ENCODE measurements around the gene ZNF483. TPM values are rescaled to one million over a fixed set of nuclear protein-coding genes. Genes with fewer than 3 reads are reported as not detected.

ZNF483 gene
- total and polyA plus RNA-seq, 4 donors, result 0.03 to 2.5 (median 0.65) TPM

DNA sequence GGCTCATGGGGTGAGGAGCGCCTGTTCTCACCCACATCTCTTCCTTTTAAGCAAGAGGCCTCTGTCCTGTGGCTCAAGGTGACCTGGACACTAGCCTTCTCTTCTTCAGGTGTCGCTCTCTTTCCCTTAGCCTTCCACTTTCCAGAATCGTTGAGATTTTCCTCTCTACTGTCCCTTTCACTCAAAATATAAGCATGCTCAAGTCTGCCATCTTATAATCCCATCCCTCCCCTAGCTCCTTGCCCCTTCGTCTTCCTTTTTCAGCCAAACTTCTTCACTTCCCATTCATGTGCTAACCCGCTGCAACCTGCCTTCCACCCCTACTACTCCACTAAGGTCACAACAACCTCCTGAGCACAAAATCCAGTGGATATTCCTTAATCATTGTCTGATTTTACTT, 61.4 kb downstream of the ZNF483 start:
- WGBS, result 93% methylated on average over 5 of the region's 5 CpGs
- no peak for DNase-seq (ENCODE audit: low spot score)
- Histone ChIP-seq H3K36me3 (ENCODE audit: control insufficient read depth in 4 of 4, insufficient read depth in 3 of 4, low read depth in 1 of 4, low read length in 3 of 4) (peaks cover 3 to 68% (median 50%) of the 10 kb centered on the region in 4 donors), H3K4me1 (ENCODE audit: control insufficient read depth in 4 of 4, insufficient read depth in 4 of 4, low read length in 3 of 4) (peaks cover 0 to 2% (median 0%) of the 10 kb centered on the region in 4 donors), H3K4me3 (ENCODE audit: low read depth in 1 of 3, low read length in 3 of 3) (no peak overlapping the region), H3K27me3 (ENCODE audit: control insufficient read depth in 4 of 4, insufficient read depth in 4 of 4, low read length in 3 of 4) (no peaks in the 10 kb centered on the region), H3K27ac (ENCODE audit: low read depth in 1 of 2, low read length in 2 of 2) (no peak overlapping the region), H3K9me3 (ENCODE audit: control insufficient read depth in 4 of 4, low read length in 3 of 4) (no peaks in the 10 kb centered on the region), H3K9ac (ENCODE audit: low read depth in 1 of 2, low read length in 2 of 2) (no peak overlapping the region)
- TF ChIP-seq TAF1 (conservative IDR thresholded peaks at IDR 0.05) (no peak), SP1 (IDR thresholded peaks at IDR 0.05) (no peak), HNF4G (IDR thresholded peaks at IDR 0.05) (no peak), NR2F2 (IDR thresholded peaks at IDR 0.05) (no peak), EGR1 (IDR thresholded peaks at IDR 0.05; ENCODE audit: low read depth in 2 of 2) (no peak), GABPA (IDR thresholded peaks at IDR 0.05 in 1 of 2, conservative IDR thresholded peaks at IDR 0.05 in 1 of 2) (no peak), YY1 (IDR thresholded peaks at IDR 0.05) (no peak), RAD21 (IDR thresholded peaks at IDR 0.05) (no peak), JUND (IDR thresholded peaks at IDR 0.05) (no peak), FOXA2 (IDR thresholded peaks at IDR 0.05) (no peak), HNF4A (conservative IDR thresholded peaks at IDR 0.05) (no peak), RXRA (IDR thresholded peaks at IDR 0.05) (no peak)
- TF ChIP-seq, protein P1, sequence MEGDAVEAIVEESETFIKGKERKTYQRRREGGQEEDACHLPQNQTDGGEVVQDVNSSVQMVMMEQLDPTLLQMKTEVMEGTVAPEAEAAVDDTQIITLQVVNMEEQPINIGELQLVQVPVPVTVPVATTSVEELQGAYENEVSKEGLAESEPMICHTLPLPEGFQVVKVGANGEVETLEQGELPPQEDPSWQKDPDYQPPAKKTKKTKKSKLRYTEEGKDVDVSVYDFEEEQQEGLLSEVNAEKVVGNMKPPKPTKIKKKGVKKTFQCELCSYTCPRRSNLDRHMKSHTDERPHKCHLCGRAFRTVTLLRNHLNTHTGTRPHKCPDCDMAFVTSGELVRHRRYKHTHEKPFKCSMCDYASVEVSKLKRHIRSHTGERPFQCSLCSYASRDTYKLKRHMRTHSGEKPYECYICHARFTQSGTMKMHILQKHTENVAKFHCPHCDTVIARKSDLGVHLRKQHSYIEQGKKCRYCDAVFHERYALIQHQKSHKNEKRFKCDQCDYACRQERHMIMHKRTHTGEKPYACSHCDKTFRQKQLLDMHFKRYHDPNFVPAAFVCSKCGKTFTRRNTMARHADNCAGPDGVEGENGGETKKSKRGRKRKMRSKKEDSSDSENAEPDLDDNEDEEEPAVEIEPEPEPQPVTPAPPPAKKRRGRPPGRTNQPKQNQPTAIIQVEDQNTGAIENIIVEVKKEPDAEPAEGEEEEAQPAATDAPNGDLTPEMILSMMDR (IDR thresholded peaks at IDR 0.05; ENCODE audit: low read depth, low read length, missing input control), result no peak
- TF ChIP-seq, protein P2, sequence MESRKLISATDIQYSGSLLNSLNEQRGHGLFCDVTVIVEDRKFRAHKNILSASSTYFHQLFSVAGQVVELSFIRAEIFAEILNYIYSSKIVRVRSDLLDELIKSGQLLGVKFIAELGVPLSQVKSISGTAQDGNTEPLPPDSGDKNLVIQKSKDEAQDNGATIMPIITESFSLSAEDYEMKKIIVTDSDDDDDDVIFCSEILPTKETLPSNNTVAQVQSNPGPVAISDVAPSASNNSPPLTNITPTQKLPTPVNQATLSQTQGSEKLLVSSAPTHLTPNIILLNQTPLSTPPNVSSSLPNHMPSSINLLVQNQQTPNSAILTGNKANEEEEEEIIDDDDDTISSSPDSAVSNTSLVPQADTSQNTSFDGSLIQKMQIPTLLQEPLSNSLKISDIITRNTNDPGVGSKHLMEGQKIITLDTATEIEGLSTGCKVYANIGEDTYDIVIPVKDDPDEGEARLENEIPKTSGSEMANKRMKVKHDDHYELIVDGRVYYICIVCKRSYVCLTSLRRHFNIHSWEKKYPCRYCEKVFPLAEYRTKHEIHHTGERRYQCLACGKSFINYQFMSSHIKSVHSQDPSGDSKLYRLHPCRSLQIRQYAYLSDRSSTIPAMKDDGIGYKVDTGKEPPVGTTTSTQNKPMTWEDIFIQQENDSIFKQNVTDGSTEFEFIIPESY (IDR thresholded peaks at IDR 0.05), result no peak
- TF ChIP-seq, protein P3, sequence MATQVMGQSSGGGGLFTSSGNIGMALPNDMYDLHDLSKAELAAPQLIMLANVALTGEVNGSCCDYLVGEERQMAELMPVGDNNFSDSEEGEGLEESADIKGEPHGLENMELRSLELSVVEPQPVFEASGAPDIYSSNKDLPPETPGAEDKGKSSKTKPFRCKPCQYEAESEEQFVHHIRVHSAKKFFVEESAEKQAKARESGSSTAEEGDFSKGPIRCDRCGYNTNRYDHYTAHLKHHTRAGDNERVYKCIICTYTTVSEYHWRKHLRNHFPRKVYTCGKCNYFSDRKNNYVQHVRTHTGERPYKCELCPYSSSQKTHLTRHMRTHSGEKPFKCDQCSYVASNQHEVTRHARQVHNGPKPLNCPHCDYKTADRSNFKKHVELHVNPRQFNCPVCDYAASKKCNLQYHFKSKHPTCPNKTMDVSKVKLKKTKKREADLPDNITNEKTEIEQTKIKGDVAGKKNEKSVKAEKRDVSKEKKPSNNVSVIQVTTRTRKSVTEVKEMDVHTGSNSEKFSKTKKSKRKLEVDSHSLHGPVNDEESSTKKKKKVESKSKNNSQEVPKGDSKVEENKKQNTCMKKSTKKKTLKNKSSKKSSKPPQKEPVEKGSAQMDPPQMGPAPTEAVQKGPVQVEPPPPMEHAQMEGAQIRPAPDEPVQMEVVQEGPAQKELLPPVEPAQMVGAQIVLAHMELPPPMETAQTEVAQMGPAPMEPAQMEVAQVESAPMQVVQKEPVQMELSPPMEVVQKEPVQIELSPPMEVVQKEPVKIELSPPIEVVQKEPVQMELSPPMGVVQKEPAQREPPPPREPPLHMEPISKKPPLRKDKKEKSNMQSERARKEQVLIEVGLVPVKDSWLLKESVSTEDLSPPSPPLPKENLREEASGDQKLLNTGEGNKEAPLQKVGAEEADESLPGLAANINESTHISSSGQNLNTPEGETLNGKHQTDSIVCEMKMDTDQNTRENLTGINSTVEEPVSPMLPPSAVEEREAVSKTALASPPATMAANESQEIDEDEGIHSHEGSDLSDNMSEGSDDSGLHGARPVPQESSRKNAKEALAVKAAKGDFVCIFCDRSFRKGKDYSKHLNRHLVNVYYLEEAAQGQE (IDR thresholded peaks at IDR 0.05), result no peak

DNA sequence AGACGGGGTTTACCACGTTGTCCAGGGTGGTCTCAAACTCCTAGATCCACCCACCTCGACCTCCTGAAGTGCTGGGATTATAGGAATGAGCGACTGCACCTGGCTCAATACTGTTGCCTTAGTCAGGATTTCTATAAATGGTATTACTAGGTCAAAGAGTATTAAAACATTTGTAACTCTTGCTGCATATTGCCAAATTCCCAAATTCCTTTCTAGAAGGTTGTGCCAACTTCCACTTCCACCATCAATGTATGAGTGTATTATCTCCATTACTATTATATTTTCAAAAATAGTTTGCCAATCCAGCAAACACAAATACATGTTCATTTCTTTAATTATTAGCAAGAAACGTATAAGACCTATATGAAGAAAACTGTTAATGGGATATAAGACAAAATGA, 63.9 kb downstream of the ZNF483 start:
- H3K4me1 ChIP-seq (ENCODE audit: control insufficient read depth in 4 of 4, insufficient read depth in 4 of 4, low read length in 3 of 4), result peaks cover 0 to 7% (median under 1%) of the 10 kb centered on the region in 4 donors
- H3K36me3 ChIP-seq (ENCODE audit: control insufficient read depth in 4 of 4, insufficient read depth in 3 of 4, low read depth in 1 of 4, low read length in 3 of 4), result peaks cover 9 to 61% (median 42%) of the 10 kb centered on the region in 4 donors
- 75% methylated on average over 5 of the region's 5 CpGs for WGBS

More for the DNA sequence above, 63.9 kb downstream of the ZNF483 start:
- no peaks in the 10 kb centered on the region for H3K27me3 ChIP-seq (ENCODE audit: control insufficient read depth in 4 of 4, insufficient read depth in 4 of 4, low read length in 3 of 4)
- no peak overlapping the region for H3K4me3 ChIP-seq (ENCODE audit: low read depth in 1 of 3, low read length in 3 of 3)
- no peak overlapping the region for H3K9ac ChIP-seq (ENCODE audit: low read depth in 1 of 2, low read length in 2 of 2)
- TF ChIP-seq HNF4A (conservative IDR thresholded peaks at IDR 0.05) (no peak), TAF1 (conservative IDR thresholded peaks at IDR 0.05) (no peak), FOXA1 (IDR thresholded peaks at IDR 0.05) (no peak), RXRA (IDR thresholded peaks at IDR 0.05) (peak in 1 of 2 donors; percentile 13), SP1 (IDR thresholded peaks at IDR 0.05) (peak; percentile 36)
- TF ChIP-seq, protein P4, sequence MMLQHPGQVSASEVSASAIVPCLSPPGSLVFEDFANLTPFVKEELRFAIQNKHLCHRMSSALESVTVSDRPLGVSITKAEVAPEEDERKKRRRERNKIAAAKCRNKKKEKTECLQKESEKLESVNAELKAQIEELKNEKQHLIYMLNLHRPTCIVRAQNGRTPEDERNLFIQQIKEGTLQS (IDR thresholded peaks at IDR 0.05), result no peak
- H3K9me3 ChIP-seq (ENCODE audit: control insufficient read depth in 4 of 4, low read length in 3 of 4), result no peaks in the 10 kb centered on the region
- no peak for DNase-seq (ENCODE audit: low spot score)
- no peak overlapping the region for H3K27ac ChIP-seq (ENCODE audit: low read depth in 1 of 2, low read length in 2 of 2)
